GM18867 (cell line): ENCODE data around the gene FAM81A.
"Not testable (repeated sequence)": the region's sequence is repeated elsewhere in the genome, so short reads cannot be mapped to it uniquely, and the experiment has no call there.

ENCODE experiments used
- ATAC-seq: cut with Tn5 transposase; IDR thresholded peaks from one replicate; pipeline ENCODE4 v1.9.1; 2021; ENCODE audit warnings: mild to moderate bottlenecking, moderate library complexity; ENCODE audit not compliant: unreplicated experiment

The FAM81A gene

DNA sequence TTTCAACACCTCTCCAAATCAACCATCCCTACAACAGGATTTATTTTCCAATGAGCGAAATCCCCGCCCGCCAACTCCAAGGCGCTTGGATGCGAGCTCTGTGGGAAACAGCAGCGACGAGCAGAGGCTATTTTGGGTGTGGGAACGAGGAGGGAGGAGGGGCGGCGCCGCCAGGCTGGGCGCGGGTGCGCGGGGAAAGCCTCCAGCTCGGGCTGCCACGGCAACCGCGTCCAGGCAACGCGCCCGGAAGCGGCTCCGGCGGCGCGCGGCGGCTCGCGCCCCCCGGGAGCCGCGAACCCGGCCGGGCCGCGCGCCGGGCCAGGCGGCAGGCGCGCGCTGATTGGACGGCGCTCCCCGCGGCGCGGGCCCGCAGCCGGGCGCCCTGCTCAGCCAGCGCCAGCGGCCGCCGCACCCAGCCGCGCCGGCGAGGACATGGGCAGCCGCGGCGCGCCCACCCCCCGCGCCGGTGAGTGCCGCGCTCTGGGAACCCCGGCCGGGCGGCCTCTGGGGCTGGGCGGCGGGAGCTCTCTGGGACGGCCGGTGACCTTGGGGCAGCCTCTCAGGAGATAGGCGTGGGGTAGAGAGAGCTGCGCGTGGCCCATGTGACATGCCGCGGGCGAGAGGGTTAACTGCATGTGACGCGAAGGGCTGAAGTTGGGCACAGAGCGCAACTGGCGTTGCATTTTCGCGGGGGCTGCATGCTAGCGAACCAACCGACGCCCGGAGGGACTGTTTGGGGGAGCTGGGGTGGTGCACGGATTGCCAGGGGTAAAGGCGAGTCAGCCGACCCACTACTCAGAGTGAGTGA lies at the start of gene FAM81A:
Gene FAM81A, plus strand, starts transcription at position 370 of the 808 bp plus-strand sequence. CDS start 20,441 bp downstream, outside the sequence.
- ATAC-seq: peak; percentile 74

GRCh38 chr15:59388670-59389069 lies 49.3 kb upstream of the FAM81A start:
- no peak for ATAC-seq

GRCh38 chr15:59392299-59392698 lies 45.7 kb upstream of the FAM81A start:
- no peak for ATAC-seq

GRCh38 chr15:59394166-59394661 lies 43.8 kb upstream of the FAM81A start:
- no peak for ATAC-seq

- no peak for ATAC-seq
These were observed 41.8 kb upstream of the FAM81A start for GRCh38 chr15:59396211-59396610.

DNA sequence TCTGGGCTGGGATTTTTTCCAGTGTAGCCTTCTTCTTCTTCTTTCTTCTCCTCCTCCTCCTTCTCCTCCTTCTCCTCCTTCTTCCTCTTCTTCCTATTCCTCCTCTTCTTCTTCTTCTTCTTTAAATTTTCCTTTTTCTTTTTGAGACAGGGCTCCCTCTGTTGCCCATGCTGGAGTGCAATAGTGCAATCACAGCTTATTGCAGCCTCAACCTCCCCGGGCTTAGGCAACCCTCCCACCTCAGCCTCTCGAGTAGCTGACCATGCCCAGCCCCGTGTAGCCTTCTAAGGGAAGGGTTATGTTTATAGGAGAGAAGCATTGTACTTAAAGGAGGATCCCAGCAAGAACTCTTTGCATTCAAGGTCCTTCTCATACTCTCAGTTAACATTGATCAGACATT lies 41.3 kb upstream of the FAM81A start:
- ATAC-seq: no peak

GRCh38 chr15:59398220-59398619 lies 39.8 kb upstream of the FAM81A start:
- ATAC-seq: no peak

DNA sequence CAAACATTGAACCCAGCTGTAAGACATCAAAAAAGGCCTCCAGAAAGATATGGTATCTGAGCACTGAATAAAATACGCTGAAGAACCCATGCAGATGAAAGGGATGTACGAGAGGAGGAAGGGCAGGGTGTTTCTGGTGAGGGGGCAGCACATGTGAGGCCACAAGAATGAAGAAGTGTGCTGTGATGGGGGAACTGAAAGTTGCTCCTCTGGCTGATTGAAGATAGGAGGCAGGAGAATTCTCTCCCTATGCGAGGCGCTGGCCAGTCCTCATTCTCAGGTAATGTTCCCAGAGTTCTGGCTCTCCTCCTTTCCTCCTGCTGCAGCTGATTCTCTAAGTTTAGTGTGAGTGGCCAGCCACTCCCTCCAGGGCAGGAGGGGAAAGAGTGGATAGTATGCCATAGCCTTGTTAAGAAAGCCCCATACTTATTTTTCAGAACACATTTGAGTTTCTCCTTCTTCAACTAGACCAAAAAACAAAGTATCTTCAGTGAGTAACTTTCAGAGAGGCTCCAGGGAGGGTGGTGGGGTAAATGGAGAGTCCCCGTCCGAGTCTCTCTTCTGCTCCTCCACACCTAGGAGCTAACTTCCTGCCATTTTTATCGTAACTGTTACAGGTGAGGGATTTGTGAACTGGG lies 38.4 kb upstream of the FAM81A start:
- peak; percentile 85 for ATAC-seq

- ATAC-seq: no peak
These were observed 37.7 kb upstream of the FAM81A start for GRCh38 chr15:59400103-59400813.

- not testable (repeated sequence) for ATAC-seq
These were observed 36.7 kb upstream of the FAM81A start for GRCh38 chr15:59401051-59401823.

DNA sequence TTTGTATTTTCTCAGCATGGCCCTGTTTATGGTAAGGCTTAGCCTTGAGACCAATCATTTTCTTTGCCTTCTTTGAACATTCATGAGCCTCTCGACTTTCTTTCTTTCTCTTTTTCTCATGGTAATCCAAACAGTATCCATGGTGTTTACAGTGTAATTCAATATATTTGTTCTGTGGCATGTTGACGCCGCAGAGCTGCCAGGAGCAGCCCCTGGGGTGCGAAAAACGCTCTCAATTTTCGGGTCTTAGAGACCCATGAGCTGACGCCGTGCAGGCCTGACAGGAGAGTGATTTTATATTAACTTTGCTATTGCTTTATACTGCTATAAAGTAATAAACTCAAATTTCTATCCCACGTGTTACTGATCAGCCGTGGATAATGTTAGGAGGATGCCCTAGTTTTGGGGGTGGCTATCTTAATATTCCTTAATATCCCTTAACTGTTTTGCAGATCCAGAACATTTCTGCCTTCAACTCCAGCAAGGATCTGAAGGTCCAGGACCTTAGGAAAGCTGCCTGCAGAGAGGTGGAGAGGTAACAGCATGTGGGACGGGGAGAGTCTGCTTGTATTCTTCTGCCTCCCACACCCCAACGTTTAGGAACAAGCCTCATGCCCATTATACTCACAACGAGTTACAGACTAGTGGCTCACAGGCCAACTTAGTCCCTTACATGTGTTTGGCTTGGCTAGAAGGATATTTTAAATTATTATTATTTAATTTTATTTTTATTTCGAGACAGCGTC lies 36.0 kb upstream of the FAM81A start:
- ATAC-seq: no peak

- no peak for ATAC-seq
These were observed 32.9 kb upstream of the FAM81A start for GRCh38 chr15:59405079-59405478.

DNA sequence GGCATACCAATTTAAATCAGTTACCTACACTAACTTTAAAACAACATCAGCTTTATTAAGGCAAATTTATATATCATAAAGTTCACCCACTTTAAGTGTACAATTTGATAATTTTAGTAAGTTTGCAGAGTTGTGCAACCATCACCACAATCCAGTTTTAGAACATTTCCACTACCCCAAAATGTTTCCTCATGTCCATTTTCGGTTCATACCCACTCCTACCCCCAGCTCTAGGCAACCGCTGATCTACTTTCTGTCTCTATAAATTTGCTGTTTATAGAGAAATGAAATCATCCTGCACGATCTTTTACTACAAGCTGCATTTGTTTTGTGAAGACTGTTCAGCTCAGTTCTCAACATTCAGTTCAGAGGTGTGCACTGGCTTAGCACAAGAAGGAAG lies 31.5 kb upstream of the FAM81A start:
- peak; percentile 51 for ATAC-seq

DNA sequence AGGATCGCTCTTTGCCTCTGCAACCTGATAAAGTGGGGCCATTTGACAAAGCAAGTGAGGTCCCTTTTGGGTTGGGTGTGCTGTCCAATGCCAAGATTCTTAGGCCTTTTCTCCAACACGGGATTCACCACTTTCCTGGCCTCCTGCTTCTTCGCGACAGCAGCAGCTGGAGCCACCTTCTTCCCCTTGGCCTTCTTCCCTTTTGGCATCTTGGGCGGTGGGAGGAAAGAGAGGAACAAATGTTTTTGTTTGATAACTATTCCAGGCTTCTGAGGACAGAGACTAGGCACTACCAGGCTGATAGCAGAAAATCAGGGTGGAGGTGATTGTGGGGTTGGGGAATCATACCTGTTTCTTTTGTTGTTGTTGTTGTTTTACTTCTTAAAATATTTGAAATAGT lies 30.0 kb upstream of the FAM81A start:
- no peak for ATAC-seq

GRCh38 chr15:59410391-59410896 lies 27.5 kb upstream of the FAM81A start:
- no peak for ATAC-seq

- no peak for ATAC-seq
These were observed 24.4 kb upstream of the FAM81A start for GRCh38 chr15:59413577-59413976.

GRCh38 chr15:59416816-59417215 lies 21.2 kb upstream of the FAM81A start:
- ATAC-seq: no peak

- ATAC-seq: no peak
These were observed 18.8 kb upstream of the FAM81A start for GRCh38 chr15:59419170-59419569.

DNA sequence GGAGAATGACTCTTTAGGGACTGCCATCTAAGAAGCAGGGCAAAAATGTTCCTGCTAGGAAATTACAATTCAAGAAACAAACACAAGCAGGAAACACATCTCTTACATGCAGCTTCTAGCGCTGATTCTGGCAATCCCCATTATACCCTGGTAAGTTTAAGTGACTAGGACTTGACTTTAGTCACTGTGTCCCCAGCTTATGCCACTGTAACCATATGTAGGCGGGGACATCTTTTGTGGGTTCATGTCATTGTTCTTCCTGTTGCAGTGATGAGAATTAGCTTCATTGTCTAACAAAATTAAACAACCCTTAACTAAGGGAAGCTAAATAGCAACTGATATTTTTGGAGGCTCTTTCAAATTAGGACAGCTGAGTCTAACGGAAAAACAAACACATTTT lies 17.9 kb upstream of the FAM81A start:
- no peak for ATAC-seq
